ENCODE data around the gene GALR3.

- no peak for TF ChIP-seq ZNF8 (CRISPR knock-in tag; IDR thresholded peaks at IDR 0.05)
- TF ChIP-seq GLIS3 (CRISPR knock-in tag; IDR thresholded peaks at IDR 0.05), result no peak
- TF ChIP-seq CREB5 (CRISPR knock-in tag; IDR thresholded peaks at IDR 0.05; ENCODE audit: low read depth), result no peak
- TF ChIP-seq ZFP30 (CRISPR knock-in tag; IDR thresholded peaks at IDR 0.05), result no peak
- TF ChIP-seq TSHZ2 (CRISPR knock-in tag; IDR thresholded peaks at IDR 0.05), result no peak
- no peak for TF ChIP-seq ZC3H10 (CRISPR knock-in tag; IDR thresholded peaks at IDR 0.05)
- no peak for TF ChIP-seq RARB (CRISPR knock-in tag; IDR thresholded peaks at IDR 0.05)
- TF ChIP-seq PATZ1 (CRISPR knock-in tag; IDR thresholded peaks at IDR 0.05; ENCODE audit: borderline replicate concordance), result no peak
- TF ChIP-seq POU6F1 (CRISPR knock-in tag; IDR thresholded peaks at IDR 0.05; ENCODE audit: borderline replicate concordance, low read depth), result no peak
Measured at GRCh38 chr22:37806409-37807333, 16.5 kb upstream of the GALR3 start.
